Retinal pigment epithelial cell (primary cell): ENCODE data around the gene IFI44L.

Experiments used
- DNase-seq: peaks from one replicate; pipeline ENCODE4 v3.0.0-alpha.2; 2010; ENCODE audit warnings: low read depth
- H3K4me3 ChIP-seq: 2 replicates; pipeline ENCODE4 v1.5.1; 2011; ENCODE audit warnings: mild to moderate bottlenecking, low read length, control low read depth, moderate library complexity
- TF ChIP-seq, protein P1 (sequence below): conservative IDR thresholded peaks from 2 replicates; pipeline ENCODE4 v1.5.1; 2011; ENCODE audit warnings: low read depth, low read length, control low read depth, inconsistent platforms

The IFI44L gene

DNA sequence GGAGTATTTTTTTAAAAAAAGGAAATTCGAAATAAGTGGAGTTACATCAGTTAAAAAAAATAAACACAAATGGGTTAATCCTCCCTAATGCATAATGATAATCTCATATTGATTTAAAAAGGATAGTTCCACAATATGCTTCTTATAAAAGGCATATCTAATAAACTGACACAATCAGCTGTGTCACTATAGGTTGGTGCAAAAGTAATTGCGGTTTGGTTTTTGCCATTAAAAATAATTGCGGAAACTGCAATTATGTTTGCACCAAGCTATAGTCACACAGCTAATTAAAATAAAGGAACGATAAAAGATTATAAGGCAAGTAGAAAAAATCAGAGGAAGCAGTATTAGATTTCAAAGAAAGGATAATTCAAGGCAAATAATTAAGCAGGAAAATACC, 21.0 kb upstream of the IFI44L start:
- DNase-seq, result no peak
- H3K4me3 ChIP-seq, result no peak overlapping the region
- TF ChIP-seq, protein P1, sequence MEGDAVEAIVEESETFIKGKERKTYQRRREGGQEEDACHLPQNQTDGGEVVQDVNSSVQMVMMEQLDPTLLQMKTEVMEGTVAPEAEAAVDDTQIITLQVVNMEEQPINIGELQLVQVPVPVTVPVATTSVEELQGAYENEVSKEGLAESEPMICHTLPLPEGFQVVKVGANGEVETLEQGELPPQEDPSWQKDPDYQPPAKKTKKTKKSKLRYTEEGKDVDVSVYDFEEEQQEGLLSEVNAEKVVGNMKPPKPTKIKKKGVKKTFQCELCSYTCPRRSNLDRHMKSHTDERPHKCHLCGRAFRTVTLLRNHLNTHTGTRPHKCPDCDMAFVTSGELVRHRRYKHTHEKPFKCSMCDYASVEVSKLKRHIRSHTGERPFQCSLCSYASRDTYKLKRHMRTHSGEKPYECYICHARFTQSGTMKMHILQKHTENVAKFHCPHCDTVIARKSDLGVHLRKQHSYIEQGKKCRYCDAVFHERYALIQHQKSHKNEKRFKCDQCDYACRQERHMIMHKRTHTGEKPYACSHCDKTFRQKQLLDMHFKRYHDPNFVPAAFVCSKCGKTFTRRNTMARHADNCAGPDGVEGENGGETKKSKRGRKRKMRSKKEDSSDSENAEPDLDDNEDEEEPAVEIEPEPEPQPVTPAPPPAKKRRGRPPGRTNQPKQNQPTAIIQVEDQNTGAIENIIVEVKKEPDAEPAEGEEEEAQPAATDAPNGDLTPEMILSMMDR, result no peak

DNA sequence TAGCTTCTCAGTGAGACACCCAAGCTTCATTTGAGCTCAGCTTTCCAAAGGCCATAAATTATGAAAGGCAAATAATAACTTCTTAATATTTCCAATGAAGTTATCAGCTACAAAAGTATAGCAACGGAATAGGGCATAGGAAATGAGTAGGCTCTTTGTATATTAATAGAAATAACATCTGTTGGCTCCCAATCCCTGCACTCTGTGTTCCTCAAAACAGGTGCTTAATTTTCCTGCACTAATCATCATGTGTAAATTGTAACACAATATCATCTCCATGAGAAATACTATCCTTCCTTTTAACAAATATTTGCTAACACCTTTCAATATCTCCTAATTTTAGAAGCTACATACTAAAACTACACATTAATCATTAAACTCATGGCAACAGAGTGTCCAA, 19.2 kb upstream of the IFI44L start:
- TF ChIP-seq, protein P1, result no peak
- no peak for DNase-seq

DNA sequence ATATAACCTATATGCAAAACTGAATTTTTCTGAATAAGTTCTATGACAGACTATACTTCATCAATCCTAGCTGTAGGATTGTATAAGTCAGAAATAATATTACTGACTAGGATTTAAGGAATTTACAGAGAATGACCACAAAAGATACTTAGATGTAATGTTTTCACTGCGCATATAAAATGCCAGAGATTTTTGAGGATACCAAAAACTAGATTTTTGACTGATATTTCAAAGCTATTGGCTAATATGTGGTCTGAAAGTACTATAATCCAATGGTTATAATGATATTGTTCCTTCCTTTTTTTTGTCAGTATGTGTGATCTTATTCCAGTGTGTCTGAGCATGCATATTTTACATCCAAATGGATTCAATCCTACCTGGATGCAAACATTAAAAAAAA, 17.0 kb upstream of the IFI44L start:
- TF ChIP-seq, protein P1, result no peak
- DNase-seq, result no peak
- no peak overlapping the region for H3K4me3 ChIP-seq

More for the DNA sequence above, 19.2 kb upstream of the IFI44L start:
- no peak overlapping the region for H3K4me3 ChIP-seq

DNA sequence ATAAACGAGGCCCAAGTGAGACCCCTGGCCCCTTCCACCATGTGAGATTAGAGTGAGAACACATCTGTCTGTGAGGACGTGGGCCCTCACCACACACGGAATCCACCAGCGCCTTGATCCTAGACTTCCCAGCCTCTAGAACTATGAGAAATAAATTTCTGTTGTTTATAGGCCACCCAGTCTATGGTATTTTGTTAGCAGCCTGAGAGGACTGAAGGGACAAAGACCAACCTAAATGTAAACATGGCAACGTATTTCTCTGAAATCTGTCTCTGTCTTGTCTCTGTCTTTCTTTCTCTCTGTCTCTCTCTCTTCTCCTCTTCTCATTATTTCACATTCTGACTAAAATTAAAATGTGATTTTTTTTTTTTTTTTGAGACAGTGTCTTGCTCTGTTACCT, 15.6 kb upstream of the IFI44L start:
- DNase-seq, result no peak
- TF ChIP-seq, protein P1, result no peak
- no peak overlapping the region for H3K4me3 ChIP-seq

DNA sequence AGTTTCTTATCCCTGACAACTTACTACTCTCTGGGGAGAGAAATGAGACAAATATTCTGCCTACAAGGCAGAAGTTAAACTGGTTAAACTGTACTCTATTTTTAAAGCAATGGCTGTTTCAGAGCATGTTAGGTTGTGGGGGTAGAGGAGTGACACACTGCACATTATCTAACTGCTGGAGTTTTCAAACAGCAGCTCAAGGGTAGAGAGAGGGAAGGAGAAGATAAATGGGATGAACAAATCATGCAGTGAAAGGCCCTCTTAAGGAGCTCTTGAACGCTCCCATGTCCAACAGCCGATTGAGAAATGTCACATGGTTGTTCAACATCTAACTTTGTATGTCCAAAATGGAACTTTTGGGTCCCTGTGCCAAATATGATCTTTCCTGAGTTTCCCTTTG, 14.0 kb upstream of the IFI44L start:
- DNase-seq, result no peak
- TF ChIP-seq, protein P1, result no peak
- no peak overlapping the region for H3K4me3 ChIP-seq

DNA sequence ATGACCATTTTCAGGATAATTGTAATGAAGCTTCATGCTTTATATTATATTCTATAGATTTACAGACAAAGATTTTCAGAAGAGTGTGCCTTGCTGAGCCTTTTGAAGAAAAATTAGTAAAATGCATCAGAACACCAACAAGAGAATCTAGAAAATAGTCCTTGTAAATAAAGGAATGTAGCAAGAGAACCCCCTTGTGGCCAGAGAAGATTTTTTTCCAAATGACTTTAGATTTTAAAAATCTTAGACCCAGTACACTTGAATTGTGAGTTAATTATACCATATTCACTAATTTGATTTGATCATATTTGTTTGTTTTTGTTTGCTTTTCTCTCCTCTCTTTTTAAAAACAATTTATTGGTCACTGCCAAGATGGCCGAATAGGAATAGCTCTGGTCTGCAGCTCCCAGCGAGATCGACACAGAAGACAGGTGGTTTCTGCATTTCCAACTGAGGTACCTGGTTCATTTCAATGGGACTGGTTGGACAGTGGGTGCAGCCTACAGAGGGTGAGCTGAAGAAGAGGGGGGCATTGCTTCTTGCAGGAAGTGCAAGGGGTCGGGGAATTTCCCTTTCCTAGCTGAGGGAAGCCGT, 12.8 kb upstream of the IFI44L start:
- no peak overlapping the region for H3K4me3 ChIP-seq
- TF ChIP-seq, protein P1, result peak; percentile 45
- no peak for DNase-seq

DNA sequence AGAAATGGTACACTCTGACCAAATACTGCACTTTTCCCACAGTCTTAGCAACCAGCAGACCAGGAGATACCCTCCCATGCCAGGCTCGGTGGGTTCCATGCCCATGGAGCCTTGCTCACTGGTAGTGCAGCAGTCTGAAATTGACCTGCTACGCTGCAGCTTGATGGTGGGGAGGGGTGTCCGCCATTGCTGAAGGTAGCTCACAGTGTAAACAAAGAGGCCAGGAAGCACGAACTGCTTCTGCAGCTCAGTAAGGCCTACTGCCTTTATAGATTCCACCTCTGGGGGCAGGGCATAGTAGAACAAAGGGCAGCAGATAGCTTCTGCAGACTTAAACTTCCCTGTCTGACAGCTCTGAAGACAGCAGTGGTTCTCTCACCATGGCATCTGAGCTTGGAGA, 12.3 kb upstream of the IFI44L start:
- H3K4me3 ChIP-seq, result no peak overlapping the region
- no peak for DNase-seq
- TF ChIP-seq, protein P1, result no peak
